CD4-positive, alpha-beta T cell treated with Interleukin-17A for 4 hours (primary cell): ENCODE data around the gene MICALL1.

Experiments
- DNase-seq: peaks from one replicate; pipeline ENCODE4 v3.0.0-alpha.2; 2020; ENCODE audit warnings: mixed read lengths

The MICALL1 gene

GRCh38 chr22:37907036-37907954 lies 1.2 kb downstream of the MICALL1 start:
- DNase-seq: no peak

- DNase-seq: no peak
Measured at GRCh38 chr22:37909766-37910165, 3.7 kb downstream of the MICALL1 start.

DNA sequence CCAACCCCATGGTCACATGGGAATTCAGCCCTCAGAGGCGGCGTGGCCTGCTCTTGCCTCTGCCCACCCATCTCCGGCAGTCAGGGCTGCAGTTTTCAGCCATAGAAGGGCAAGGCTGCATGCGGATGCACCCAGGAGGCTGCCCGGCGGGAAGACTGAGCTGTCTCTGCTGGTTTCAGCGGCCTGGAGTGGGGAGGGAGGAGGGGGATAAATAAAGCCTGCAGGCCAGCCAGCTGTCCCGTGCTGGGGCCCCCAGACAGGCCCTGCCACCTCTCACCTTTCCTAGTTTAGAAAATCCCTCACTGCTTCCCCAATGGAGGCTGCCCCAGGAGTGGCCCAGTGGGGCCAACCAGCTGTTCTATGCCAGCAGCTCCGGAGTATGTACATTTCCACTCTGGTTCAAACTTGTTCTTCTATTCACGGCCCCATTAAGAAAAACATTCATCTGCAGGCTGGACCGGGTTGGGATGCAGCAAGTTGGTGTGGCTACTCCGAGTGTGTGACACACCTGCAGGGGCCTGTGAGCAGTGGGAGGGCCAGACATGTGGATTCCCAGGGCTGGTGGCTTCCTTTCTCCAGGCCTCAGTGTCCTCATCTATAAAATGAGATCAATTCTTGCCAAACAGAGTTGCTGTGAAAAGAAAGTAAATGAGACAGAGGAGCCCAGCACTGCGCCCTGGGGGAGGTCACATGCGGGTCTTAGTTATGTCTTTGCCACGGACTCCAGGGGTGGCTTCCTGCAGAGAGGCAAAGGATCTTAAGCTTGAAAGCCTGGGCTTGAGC lies 5.0 kb downstream of the MICALL1 start:
- DNase-seq: no peak

DNA sequence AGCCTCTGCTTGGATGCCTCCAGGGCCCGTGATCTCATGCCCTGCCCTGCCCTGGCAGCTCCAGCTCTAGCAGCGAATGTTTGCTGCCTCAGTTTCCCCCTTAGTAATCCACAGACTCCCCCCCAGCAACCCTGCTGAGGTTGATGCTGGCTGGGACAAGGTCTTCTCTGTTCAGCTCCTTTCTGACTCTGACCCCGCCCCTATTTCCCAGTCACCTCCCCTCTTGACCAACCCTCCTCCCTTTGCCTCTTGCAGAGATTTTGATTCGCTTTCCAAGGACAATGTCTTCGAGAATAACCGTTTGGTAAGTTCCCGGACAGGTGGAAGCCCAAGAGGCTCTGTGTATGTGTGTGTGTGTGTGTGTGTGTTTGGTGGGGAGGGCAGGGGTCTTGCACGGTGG lies 5.6 kb downstream of the MICALL1 start:
- no peak for DNase-seq

DNA sequence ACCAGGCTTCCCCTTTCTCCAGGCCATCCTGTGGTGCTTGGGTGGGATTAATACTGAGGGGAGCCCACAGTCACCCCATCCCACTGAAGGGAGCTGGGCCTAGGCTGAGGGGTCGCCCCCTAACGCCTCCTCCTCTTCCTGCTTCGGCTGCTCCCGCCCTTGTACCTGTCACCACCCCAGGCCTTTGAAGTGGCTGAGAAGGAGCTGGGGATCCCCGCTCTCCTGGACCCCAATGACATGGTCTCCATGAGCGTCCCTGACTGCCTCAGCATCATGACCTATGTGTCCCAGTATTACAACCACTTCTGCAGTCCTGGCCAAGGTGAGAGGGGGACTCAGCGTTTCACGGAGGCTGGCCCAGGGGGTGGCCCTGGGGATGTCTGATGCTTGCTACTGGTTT lies 6.1 kb downstream of the MICALL1 start:
- no peak for DNase-seq

DNA sequence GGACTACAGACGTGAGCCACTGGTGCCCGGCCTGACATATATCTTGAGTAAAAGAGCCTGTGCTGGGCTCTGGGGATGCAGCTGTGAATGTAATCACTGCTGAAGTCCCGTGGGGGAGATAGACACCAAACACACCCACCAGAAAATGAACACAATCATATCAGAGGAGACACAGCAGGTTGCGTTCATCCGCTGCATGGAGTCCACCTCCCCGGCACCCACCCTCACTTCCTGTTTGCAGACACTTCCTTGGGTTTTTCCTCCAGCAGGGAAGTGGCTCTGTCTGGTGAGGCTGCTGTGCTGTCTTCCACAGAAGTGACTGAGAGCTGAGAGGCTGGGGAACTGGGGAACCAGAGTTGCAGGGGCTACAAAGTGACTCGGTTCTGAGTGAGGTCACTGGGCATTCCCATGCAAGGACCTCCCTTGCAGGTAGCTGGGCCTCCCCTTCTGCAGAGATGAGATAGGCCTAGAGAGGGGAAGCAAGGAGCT lies 7.2 kb downstream of the MICALL1 start:
- DNase-seq: no peak

GRCh38 chr22:37916311-37916710 lies 10.2 kb downstream of the MICALL1 start:
- no peak for DNase-seq

DNA sequence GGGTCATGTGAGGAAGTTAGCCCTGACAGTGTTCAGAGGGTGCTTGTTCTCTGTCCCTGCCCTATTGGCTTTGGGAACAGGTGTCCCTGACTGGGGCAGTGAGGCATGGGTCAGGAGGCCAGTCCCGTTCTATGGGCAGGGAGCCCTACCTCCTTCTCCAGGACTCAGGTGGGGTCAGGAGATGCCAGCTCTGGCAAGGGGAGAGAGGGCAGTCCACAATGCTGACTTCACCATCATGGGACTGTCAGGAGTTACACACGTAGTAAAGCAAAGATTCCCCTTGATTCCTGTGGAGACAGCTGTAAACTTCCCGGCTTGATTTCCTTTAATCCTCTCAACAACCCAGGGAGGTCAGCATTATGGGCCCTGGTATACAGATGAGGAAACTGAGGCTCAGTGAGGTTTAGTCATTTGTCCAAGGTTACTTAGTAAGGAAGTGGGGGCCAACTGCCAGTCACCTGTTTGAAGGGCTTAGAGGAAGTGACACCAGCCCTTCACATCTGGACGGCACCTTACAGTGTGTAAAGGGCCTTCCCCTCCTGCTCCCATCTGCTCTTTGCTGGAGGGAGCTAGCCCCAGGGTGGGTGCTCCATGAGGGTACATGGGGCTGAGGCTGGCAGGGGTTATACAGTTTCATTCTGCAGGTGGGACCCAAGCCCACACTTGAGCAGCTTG lies 11.9 kb downstream of the MICALL1 start:
- no peak for DNase-seq

DNA sequence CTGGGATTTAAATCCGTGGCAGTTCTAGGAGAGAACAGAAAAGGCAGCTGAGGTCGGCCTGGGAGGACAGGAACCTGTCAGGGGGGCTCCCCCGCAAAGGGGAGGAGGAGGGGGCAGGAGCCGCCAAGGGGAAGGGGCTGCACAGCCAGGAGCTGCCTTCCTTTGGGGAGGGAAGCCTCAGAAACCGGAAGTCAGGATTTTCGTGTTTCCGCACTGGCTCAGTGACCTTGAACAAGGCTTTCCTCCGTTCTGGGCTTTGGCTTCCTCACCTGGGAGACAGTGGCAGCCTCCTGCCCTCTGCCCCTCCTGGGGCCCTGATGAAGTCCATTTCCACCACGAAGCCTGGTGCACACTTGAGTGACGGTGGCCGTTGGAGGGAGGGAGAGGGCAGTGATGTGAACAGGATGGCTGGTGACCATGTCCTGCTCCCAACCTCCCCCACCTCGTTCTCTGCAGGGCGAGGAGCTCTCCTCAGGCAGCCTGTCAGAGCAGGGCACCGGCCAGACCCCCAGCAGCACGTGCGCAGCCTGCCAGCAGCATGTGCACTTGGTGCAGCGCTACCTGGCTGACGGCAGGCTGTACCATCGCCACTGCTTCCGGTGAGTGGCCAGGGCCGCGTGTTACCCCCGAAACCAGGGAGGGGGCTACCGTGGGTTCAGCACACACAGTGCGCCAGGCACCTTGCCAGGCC lies 12.6 kb downstream of the MICALL1 start:
- DNase-seq: no peak

DNA sequence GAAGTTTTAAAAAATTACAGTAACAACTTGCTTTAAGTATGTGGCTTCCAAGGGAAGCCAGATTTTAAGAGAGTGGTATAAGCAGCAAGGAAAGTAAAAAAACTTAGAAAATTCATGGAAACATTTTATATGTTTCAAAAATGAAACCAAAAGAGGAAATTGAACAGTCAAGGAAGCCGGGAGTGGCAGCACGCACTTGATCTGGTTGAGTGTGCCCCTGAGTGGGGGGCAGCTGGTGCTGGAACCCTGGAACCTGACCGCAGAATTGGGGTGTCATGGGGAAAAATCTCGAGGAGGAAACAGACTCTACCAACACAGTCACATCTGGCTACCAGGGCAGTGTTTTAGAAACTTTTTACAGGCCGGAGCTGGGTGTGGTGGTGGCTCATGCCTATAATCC lies 14.0 kb downstream of the MICALL1 start:
- no peak for DNase-seq

DNA sequence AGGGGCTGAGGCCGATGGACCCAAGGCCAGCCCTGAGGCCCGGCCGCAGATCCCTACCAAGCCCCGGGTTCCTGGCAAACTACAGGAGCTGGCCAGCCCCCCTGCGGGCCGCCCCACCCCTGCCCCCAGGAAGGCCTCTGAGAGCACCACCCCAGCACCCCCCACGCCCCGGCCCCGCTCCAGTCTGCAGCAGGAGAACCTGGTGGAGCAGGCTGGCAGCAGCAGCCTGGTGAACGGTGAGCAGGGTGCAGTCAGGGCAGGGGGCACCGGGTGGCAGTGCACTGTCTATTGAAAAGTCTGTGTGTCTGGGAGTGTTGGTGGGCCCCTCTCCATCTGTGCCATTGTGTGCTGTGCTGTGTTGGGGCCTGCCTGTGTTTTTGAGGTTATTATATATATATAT lies 16.1 kb downstream of the MICALL1 start:
- DNase-seq: no peak

DNA sequence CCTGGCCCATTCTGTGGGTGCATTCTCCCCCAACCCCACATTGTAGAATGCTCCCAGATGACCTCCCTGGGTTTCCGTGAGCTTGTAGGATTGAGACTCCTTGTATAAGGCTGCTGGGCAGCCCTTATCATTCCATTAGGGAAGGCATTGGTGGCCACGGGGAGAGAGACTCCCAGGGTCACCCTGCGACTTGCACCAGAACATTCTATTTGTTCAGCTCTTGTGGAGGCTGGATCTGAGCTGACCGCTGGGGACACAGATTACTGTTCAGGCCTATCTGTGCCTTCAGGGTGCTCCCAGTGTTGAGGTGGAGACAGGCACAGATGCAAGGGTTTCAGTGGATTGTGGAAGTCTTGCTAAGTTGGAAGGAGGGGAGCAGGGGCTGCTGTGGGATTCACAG lies 17.8 kb downstream of the MICALL1 start:
- DNase-seq: no peak

DNA sequence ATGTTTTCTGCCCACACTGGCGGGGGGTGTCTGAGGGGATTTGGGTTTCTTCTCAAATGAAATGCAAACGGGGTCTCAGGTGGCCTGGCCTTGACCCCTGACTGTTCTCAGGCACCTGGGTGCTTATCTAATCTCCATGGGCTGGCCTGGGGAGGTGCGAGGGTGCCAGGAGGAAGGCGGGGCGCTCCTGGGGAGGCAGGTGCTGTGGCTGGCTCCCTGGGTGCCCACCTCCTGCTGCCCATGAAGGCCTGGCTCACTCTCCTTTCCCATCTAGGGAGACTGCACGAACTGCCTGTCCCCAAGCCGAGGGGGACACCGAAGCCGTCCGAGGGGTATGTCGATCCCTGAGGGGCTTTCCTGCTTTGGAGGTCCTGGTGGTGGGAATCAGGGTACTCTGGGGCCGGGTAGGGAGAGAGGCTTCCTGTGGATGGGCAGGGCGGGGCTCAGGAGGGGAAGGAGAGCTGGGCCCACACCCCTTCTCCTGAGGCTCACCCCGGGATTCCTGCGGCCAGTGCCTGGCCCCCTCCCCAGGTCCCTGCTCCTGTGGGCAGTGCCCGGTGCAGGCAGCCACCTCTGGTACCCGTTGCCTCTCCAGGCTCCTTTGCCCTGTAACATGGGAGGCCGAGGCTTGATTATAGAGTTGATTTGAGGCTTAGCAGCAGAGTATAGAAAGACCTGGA lies 18.4 kb downstream of the MICALL1 start:
- no peak for DNase-seq

DNA sequence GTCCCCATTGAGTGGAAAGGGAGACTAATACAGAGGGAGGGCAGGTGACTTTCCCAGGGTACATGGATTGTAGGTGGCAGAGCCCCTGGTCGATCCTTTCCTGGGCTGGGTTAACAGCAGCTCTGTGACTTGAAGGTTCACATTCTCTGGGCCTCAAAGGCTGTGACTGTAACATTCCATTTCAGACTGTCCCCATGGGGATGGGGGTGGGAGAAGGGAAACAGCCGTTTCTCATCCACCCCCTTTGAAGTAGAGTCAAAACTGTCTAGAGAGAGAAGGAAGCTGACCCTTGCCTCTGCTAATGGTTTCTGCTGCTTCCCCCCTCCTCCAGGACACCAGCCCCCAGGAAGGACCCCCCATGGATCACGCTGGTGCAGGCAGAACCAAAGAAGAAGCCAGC lies 19.2 kb downstream of the MICALL1 start:
- no peak for DNase-seq

- DNase-seq: no peak
Measured at GRCh38 chr22:37925767-37926166, 19.7 kb downstream of the MICALL1 start.

DNA sequence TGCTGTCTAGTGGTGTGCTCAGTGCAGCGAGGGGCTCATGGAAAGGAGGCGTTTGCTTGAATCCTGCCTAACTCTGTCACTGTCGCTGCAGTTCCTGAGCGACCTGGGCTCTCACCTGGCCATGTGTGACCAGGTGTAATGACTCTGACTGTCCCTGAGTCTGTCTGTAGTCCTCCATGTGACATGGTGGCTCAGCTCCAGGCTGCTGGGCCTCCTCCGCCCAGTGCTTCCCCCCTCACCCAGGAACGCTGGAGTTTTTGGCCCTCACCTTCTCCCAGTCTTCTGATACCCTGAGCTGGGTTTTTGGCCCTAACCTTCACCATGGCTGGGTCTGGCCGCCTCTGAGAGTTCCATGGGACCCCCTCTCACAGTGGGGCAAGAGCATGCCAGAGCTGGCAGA lies 20.3 kb downstream of the MICALL1 start:
- no peak for DNase-seq

- no peak for DNase-seq
Measured at GRCh38 chr22:37926771-37927636, 20.9 kb downstream of the MICALL1 start.

DNA sequence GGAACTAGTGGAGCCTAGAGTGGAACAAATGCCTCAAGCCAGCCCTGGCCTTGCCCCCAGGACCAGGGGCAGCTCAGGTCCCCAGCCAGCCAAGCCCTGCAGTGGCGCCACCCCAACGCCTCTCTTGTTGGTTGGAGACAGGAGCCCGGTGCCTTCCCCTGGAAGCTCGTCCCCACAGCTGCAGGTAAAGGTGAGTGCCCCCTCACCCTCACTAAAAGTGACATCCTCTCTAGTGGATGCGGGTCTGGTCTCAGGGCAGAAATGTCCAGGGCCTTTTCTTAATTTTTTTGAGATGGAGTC lies 21.5 kb downstream of the MICALL1 start:
- no peak for DNase-seq

GRCh38 chr22:37929390-37929789 lies 23.3 kb downstream of the MICALL1 start:
- DNase-seq: no peak

- DNase-seq: peak; percentile 25
Measured at GRCh38 chr22:37930270-37930951, 24.3 kb downstream of the MICALL1 start.

GRCh38 chr22:37930952-37931440 lies 24.9 kb downstream of the MICALL1 start:
- no peak for DNase-seq
